GM19351 (cell line): ENCODE measurements around the gene DNPEP.
"Not testable (repeated sequence)": the region's sequence is repeated elsewhere in the genome, so short reads cannot be mapped to it uniquely, and the experiment has no call there.

Experiments used
- ATAC-seq: cut with Tn5 transposase; IDR thresholded peaks from one replicate; pipeline ENCODE4 v1.9.1; 2021; ENCODE audit warnings: mild to moderate bottlenecking, moderate library complexity; ENCODE audit not compliant: unreplicated experiment

The DNPEP gene

DNA sequence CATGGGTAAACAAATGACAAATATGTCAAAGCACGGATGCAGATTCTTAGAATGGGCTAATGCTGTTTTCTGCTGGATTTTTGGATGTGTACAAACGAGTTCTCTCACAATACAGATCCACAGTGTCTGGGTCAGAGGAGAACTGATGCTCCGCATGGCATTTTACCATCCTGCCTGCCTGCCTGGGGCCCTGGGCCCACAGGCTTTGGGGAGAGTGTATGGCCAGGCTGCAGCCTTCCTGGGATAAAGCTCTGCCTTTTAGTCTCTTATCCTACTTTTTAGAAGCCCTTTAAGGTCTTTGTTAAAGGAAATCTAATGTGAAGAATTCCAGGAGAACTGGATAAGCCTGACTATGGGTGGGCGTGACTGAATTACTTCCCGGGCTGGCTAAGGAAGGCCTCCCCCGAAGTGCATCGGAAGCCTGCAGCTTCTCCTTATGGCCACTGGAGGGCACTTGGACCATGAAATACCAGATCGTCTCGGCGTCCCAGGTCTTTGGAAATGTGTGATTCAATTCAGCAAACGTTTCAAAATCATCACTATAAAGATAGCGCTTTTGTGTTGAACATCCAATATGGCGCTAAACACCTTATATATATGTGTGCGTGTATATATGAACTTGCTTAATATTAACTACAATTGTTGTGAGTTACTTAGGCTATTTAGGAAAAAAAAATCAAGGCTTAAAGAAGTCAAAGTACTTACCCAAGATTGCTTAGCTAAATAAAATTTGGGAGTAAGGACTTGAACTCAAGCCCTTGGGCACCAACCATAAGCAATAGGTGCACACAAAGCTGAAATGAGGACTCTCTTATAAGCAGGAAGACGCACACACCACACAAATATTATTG lies 15.2 kb upstream of the DNPEP start:
- peak; percentile 93 for ATAC-seq

DNA sequence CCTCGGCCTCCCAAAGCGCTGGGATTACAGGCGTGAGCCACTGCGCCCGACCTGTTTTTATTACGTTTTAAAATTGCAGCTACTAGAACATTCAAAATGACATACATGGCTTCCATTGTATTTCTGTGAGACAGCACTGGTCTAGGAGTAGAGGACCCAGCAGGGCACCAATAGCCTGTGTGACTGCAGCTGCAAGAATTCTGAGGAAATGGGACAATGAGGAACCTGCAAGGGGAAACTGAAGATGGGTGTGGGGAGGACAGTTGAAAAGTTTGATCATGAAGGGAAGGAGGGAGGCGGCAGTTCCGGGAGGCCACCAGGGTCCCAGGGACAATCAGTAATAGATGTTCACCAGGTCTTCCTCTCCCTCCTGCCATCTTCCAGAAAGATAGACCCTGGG lies 13.9 kb upstream of the DNPEP start:
- no peak for ATAC-seq

GRCh38 chr2:219400562-219400961 lies 12.8 kb upstream of the DNPEP start:
- ATAC-seq, result no peak

GRCh38 chr2:219399716-219400478 lies 12.2 kb upstream of the DNPEP start:
- ATAC-seq, result no peak

- no peak for ATAC-seq
These were observed 11.1 kb upstream of the DNPEP start for GRCh38 chr2:219398721-219399363.

DNA sequence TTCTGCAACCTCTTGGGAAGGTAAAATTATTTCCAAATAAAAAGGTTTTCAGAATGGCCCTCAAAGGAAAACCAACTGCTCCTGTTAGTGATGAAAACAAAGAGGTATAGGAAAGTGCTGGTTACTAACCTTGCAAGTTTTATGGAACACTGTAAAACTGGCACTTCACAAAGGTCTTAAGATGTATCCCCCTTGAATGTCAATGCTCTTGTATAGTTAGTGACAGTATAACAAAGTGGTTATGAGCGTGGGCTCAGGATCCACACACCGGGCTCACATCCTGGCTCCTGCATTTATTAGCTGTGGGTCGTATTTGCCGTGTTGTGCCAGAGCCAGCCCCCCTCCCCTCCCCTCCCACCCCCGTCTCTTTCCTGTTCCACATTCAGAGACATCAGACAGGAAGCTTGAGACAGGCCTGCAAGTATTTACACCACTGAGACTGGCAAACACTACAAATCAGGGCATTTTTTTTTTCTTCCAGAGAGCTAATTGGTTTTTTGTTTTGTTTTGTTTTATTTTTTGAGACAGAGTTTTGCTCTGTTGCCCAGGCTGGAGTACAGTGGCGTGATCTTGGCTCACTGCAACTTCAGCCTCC lies 9.2 kb upstream of the DNPEP start:
- ATAC-seq, result no peak

GRCh38 chr2:219395609-219396008 lies 7.9 kb upstream of the DNPEP start:
- no peak for ATAC-seq

- ATAC-seq, result not testable (repeated sequence)
These were observed 7.3 kb upstream of the DNPEP start for GRCh38 chr2:219395056-219395455.

- ATAC-seq, result no peak
These were observed 5.0 kb upstream of the DNPEP start for GRCh38 chr2:219392754-219393153.

GRCh38 chr2:219388907-219389156 lies 1.1 kb upstream of the DNPEP start:
- ATAC-seq, result no peak

- ATAC-seq, result peak; percentile 74
These were observed 602 bp upstream of the DNPEP start for GRCh38 chr2:219388121-219388906.

DNA sequence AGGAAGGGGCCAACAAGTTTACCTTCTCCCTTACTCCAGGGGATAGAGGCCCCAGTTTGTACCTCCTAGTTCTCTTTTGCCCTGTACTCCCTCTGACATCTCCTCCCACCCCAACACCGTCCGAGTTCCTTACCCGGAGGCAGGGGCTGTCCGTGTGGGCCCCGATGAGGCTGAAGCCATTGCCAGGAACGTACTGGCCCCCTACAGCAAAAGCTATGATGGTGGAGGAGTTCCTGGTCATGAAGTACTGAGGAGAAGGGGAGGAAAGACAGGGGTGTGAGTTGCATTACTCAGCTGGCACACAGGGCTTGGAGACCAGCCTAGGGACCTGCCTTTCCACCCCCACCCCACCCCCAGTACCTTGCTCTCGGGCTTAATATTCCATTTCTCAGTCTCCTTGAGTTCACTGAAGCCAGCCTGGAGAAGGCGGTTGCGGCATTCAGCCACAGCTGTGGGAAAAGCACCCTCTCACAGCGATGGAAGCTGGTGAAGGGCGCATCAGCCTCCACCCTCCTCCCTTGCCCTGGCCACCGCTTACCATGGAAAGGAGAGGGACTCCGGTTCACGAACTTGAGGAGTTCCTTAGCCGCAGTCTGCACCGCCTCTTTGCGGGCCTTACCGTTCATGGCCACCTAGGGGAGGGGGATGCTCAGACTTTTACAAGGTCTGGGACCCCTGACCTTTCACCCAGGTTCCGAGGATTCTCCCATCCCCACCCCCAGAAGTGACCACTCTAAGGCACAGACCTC lies 1.0 kb downstream of the DNPEP start:
- ATAC-seq, result no peak

DNA sequence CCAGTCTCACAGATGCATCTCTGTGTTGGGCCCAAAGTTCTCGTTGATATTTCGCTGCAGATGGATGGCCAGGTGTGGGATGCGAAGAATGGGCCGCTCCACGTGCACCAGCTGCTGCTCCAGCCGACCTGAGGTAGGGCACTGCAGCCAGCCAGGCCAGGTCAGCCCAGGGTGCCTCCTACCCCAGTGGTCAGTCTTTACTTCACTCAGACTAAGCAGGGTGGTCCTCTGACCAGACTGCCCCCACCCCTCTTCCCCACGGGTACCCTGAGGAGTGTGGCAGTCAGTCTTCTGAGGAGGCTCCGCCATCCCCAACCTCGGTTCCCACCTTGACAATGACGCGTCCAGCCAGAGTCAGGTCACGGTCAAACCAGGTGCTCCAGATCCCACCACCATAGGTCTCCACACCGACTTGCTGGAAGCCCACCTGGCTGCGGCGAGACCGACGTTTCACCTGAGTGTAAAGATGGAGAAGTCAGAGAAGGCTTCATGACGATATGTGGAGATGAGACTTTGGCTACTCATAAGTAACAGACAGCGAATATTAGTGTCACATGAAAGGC lies 1.7 kb downstream of the DNPEP start:
- ATAC-seq, result no peak

GRCh38 chr2:219384859-219385258 lies 2.9 kb downstream of the DNPEP start:
- no peak for ATAC-seq

- no peak for ATAC-seq
These were observed 3.5 kb downstream of the DNPEP start for GRCh38 chr2:219384083-219384713.

- ATAC-seq, result no peak
These were observed 6.3 kb downstream of the DNPEP start for GRCh38 chr2:219381448-219381847.

DNA sequence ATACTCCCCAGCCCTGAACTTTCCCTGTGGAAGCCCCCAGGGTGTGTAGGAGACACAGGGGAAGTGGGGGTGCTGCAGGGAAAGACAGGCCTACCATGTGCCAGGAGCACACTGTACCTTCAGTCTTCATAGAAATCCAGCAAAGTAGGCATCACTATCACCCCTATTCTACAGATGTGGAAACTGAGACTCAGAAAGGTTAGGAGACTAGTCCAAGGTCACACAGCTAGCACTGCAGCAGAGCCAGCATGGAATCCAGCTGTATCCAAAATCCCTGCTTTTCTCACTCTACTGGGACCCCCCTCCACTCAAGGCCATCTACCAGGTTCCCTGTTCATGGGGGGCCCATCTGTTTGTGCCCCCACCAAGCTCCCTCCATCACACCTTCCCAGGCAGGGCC lies 6.8 kb downstream of the DNPEP start:
- no peak for ATAC-seq

GRCh38 chr2:219378163-219378851 lies 9.4 kb downstream of the DNPEP start:
- no peak for ATAC-seq

- no peak for ATAC-seq
These were observed 18.3 kb downstream of the DNPEP start for GRCh38 chr2:219369447-219369861.
